Thyroid gland (tissue), 4 donors: Measurements from ENCODE around the gene PLAC1.

Experiments used
- CTCF ChIP-seq, 6 experiments: fragments of 200-600 bp in 3 of 6; fragments of 450-650 bp in 3 of 6; sonication (generic) in 3 of 6; IDR thresholded peaks; one replicate each; pipeline ENCODE4 v1.5.1; 2016 to 2019; ENCODE audit warnings: antibody characterized with exemption in 6 of 6, mild to moderate bottlenecking in 2 of 6, inconsistent platforms in 1 of 6, moderate library complexity in 1 of 6
- POLR2A ChIP-seq, 2 donors: fragments of 450-650 bp; IDR thresholded peaks; one replicate each; pipeline ENCODE4 v1.6.1; 2017; ENCODE audit warnings: antibody characterized with exemption in 2 of 2, mild to moderate bottlenecking in 2 of 2, moderate library complexity in 1 of 2

GRCh38 chrX:134528960-134529359, 129.3 kb downstream of the PLAC1 start:
- TF ChIP-seq POLR2A (IDR thresholded peaks at IDR 0.05) (no peak), CTCF (IDR thresholded peaks at IDR 0.05) (no peak)
